PC-9 (cell line): Measurements from ENCODE around the gene HOXB3. TPM values are rescaled to one million over a fixed set of nuclear protein-coding genes. Genes with fewer than 3 reads are reported as not detected.

ENCODE experiments used
- BruUV-seq: library from RNA; stranded (reverse); fragments of 400-500 nt; replicated peaks from 2 replicates; lab custom pipeline; 2021; lab: Mats Ljungman, UMichigan
- CTCF ChIA-PET: fragments of 300-600 bp; sonication (Branson Sonifier 250); formaldehyde crosslinking; loops from one replicate; lab custom pipeline; 2022; ENCODE audit warnings: antibody characterized with exemption; lab: Charles Lee
- POLR2A ChIA-PET: fragments of 300-600 bp; sonication (Branson Sonifier 250); formaldehyde crosslinking; loops from one replicate; lab custom pipeline; 2022; ENCODE audit warnings: antibody characterized with exemption; ENCODE audit not compliant: unreplicated experiment; lab: Charles Lee
- DNase-seq, 2 experiments: peaks; one replicate each; pipeline versions ENCODE4 v3.0.0 to v3.0.0-alpha.2; 2015 to 2022; ENCODE audit warnings: mixed read lengths in 1 of 2
- H2AFZ ChIP-seq: fragments of 200-600 bp; sonication (generic); 2 replicates; pipeline ENCODE4 v1.8.1; 2017; ENCODE audit warnings: antibody characterized with exemption
- H3F3A ChIP-seq: fragments of 200-600 bp; sonication (generic); 2 replicates; pipeline ENCODE4 v1.8.1; 2017; ENCODE audit warnings: antibody characterized with exemption, mild to moderate bottlenecking, low read depth; ENCODE audit not compliant: insufficient read depth
- H3K27ac ChIP-seq: fragments of 200-600 bp; sonication (generic); 2 replicates; pipeline ENCODE4 v1.6.1; 2016; ENCODE audit warnings: mixed run types
- H3K27me3 ChIP-seq: fragments of 200-600 bp; sonication (generic); 2 replicates; pipeline ENCODE4 v1.6.1; 2016; ENCODE audit warnings: low read depth, mixed run types; ENCODE audit not compliant: insufficient read depth
- H3K36me3 ChIP-seq: fragments of 200-600 bp; sonication (generic); 2 replicates; pipeline ENCODE4 v1.6.1; 2016; ENCODE audit warnings: low read depth, mixed run types
- H3K4me1 ChIP-seq: fragments of 200-600 bp; sonication (generic); replicated peaks from 2 replicates; pipeline ENCODE4 v1.6.1; 2016; ENCODE audit warnings: mixed run types; ENCODE audit not compliant: insufficient read depth
- H3K4me2 ChIP-seq: fragments of 200-600 bp; sonication (generic); 2 replicates; pipeline ENCODE4 v1.6.1; 2017; ENCODE audit warnings: mixed run types
- H3K4me3 ChIP-seq: fragments of 200-600 bp; sonication (generic); 2 replicates; pipeline ENCODE4 v1.6.1; 2016; ENCODE audit warnings: mixed run types
- H3K79me2 ChIP-seq: fragments of 200-600 bp; sonication (generic); 2 replicates; pipeline ENCODE4 v1.6.1; 2017; ENCODE audit warnings: low read depth, mixed run types
- H3K9me2 ChIP-seq: fragments of 200-600 bp; sonication (generic); 2 replicates; pipeline ENCODE4 v1.8.1; 2017; ENCODE audit warnings: mild to moderate bottlenecking; ENCODE audit not compliant: insufficient read depth
- H3K9me3 ChIP-seq: fragments of 200-600 bp; sonication (generic); 2 replicates; pipeline ENCODE4 v1.8.1; 2016; ENCODE audit warnings: low read depth; ENCODE audit not compliant: insufficient read depth
- H4K20me1 ChIP-seq: fragments of 200-600 bp; sonication (generic); 2 replicates; pipeline ENCODE4 v1.8.1; 2017; ENCODE audit not compliant: insufficient read depth
- EZH2 ChIP-seq: fragments of 200-600 bp; sonication (generic); IDR thresholded peaks from 2 replicates; pipeline ENCODE4 v1.8.0; 2017; ENCODE audit warnings: antibody characterized with exemption, low read depth
- intact Hi-C: fragments of 100-400 bp; cut with micrococcal nuclease; formaldehyde crosslinking; loops from one replicate; pipeline ENCODE4 v1.10.0; 2022; ENCODE audit not compliant: unreplicated experiment
- total RNA-seq: library from RNA; stranded (reverse); gene quantifications from 2 replicates; pipeline ENCODE4 v1.2.3, GENCODE V29; 2021
- TF ChIP-seq, protein P1 (sequence below): fragments of 200-600 bp; sonication (generic); conservative IDR thresholded peaks from 2 replicates; pipeline ENCODE4 v1.6.1; 2017; ENCODE audit warnings: mixed run types, antibody characterized with exemption, mild to moderate bottlenecking, moderate library complexity

Gene HOXB3
- total RNA-seq, 1 experiment from 2014 or later = 19.1 TPM

DNA sequence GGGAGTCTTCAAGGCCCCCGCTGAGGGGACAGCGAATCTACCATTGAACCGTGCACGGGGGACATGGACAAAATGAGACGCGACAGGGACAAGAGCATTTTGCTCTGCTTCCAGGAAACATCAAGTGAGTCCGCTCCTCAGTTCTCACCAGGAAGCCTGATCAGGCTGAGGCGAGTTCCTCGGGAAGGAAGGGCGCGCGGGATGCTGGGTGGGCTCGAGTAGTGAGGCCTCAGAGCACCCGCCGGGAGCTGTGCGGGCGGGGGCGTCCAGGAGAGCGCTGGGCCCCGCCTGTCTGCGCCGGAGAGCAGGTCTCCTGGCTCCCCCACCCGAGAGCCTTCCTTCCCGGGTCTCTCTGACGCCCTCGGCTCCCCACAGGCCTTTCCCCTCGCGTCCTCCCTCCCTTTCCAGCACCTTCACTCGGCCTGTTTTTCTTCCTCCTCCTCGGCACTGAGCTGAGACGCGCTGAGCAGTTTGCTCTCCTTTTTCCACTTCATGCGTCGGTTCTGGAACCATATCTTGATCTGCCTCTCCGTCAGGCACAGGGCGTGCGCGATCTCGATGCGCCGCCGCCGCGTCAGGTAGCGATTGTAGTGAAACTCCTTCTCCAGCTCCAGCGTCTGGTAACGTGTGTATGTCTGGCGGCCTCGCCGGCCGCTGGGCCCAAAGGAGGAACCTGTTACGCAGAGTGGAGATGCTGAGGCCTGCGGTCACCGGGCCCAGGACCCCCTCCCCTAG lies 6.1 kb upstream of the HOXB3 start:
- no peak overlapping the region for H2AFZ ChIP-seq
- H3F3A ChIP-seq = 0 out of 2 replicates have a peak, but pooled peaks cover 5% of the 10 kb centered on the region
- no peaks in the 10 kb centered on the region for H3K4me1 ChIP-seq
- H4K20me1 ChIP-seq = peaks cover 27% of the 10 kb centered on the region
- H3K27ac ChIP-seq = no peak overlapping the region
- intact Hi-C loops = no loop called here
- H3K9me3 ChIP-seq = no peaks in the 10 kb centered on the region
- no peak overlapping the region for H3K4me3 ChIP-seq
- H3K79me2 ChIP-seq = peaks cover 46% of the 10 kb centered on the region
- no peak for DNase-seq
- no peaks in the 10 kb centered on the region for H3K27me3 ChIP-seq
- no peaks in the 10 kb centered on the region for H3K9me2 ChIP-seq
- no peak overlapping the region for H3K4me2 ChIP-seq
- BruUV-seq = no TSS peak
- H3K36me3 ChIP-seq = peaks cover 7% of the 10 kb centered on the region
- ChIA-PET CTCF (no interaction called here), POLR2A (no interaction called here)
- TF ChIP-seq, protein P1, sequence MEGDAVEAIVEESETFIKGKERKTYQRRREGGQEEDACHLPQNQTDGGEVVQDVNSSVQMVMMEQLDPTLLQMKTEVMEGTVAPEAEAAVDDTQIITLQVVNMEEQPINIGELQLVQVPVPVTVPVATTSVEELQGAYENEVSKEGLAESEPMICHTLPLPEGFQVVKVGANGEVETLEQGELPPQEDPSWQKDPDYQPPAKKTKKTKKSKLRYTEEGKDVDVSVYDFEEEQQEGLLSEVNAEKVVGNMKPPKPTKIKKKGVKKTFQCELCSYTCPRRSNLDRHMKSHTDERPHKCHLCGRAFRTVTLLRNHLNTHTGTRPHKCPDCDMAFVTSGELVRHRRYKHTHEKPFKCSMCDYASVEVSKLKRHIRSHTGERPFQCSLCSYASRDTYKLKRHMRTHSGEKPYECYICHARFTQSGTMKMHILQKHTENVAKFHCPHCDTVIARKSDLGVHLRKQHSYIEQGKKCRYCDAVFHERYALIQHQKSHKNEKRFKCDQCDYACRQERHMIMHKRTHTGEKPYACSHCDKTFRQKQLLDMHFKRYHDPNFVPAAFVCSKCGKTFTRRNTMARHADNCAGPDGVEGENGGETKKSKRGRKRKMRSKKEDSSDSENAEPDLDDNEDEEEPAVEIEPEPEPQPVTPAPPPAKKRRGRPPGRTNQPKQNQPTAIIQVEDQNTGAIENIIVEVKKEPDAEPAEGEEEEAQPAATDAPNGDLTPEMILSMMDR = no peak
- TF ChIP-seq EZH2 = no peak

DNA sequence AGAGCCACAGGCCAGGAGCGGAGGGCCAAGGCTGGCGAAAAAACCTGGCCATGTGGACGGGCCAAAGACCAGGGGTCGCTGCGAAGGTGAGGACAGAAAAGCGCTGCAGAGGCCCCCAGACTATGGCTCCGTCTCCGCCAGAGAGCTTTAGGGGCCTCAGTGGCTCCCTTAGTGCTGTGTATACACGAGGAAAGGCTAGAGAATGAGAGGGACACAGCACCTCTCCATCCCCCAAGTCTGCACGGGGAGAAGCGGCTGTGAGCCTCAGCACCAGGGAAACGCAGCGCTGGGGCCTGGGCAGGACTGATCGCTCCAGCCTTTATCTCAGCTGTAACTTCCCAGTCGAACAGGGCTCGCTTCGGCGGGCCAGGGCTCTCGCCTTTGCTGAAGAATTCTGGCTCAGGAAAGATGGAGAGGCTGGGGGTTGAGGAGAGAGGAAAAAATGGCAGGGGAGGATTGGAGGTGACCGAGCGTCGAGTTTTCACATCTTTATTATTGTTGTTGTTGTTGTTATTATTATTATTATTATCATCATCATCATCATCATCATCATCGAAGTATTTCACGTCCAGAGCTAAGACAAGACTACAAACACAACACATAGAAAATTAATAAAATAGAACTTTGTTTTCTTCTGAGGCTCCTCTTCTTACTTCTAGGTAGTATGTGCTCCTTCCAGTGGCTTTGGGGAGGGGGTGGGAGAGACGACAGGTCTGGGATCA lies 5.4 kb upstream of the HOXB3 start:
- no TSS peak for BruUV-seq
- H3K9me2 ChIP-seq = no peaks in the 10 kb centered on the region
- no peak overlapping the region for H3K4me2 ChIP-seq
- H3K27me3 ChIP-seq = no peaks in the 10 kb centered on the region
- intact Hi-C loops = no loop called here
- 0 out of 2 replicates have a peak, but pooled peaks cover 5% of the 10 kb centered on the region for H3F3A ChIP-seq
- CTCF ChIA-PET = no interaction called here
- peaks cover 7% of the 10 kb centered on the region for H3K36me3 ChIP-seq
- POLR2A ChIA-PET = no interaction called here
- H3K27ac ChIP-seq = no peak overlapping the region
- peaks cover 38% of the 10 kb centered on the region for H3K79me2 ChIP-seq
- no peaks in the 10 kb centered on the region for H3K4me1 ChIP-seq
- peaks cover 20% of the 10 kb centered on the region for H4K20me1 ChIP-seq
- no peak for TF ChIP-seq EZH2
- TF ChIP-seq, protein P1 = no peak
- DNase-seq = no peak
- no peak overlapping the region for H3K4me3 ChIP-seq
- H3K9me3 ChIP-seq = no peaks in the 10 kb centered on the region
- no peak overlapping the region for H2AFZ ChIP-seq

DNA sequence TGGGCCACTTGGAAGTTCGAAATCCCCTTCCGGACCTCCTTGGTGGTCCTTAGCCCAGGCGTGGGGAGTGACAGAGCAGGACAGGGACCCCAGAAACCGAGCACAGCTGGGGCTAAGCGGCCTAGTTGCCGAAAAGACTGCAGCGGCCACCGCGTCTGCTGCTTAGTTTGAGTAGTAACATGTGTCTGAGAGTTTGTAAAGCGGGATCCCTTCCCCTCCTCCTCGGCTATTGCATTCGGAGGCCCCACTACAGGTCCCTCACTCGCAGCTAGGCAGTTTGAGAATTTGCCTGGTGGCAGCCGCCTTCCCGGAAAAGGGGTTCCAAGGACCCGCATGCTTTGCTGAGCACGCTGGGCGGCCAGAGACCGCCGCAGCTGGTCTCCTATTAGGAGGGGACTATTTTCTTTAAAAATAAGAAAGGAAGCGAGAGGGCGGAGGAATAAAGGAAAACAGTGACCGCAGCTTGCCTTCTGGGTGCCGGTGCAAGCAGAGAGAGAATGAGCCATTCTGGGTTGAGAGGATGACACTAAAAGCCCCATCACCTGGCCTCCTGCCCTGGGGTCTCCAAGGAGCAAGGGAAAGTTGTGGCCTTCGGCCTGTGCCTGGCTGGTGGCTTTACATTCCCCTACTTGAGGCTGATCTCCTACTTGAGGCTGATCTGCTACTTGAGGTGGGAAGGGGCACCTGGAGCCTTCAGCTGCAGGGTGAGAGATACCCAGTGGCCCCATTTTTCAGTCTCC lies 4.7 kb upstream of the HOXB3 start:
- Histone ChIP-seq H3K36me3 (peaks cover 7% of the 10 kb centered on the region), H3K27ac (no peak overlapping the region), H3K4me2 (no peak overlapping the region), H2AFZ (no peak overlapping the region), H3K9me2 (no peaks in the 10 kb centered on the region), H3K9me3 (no peaks in the 10 kb centered on the region), H3K4me1 (no peaks in the 10 kb centered on the region), H3K27me3 (no peaks in the 10 kb centered on the region), H4K20me1 (peaks cover 13% of the 10 kb centered on the region), H3K79me2 (peaks cover 31% of the 10 kb centered on the region), H3F3A (0 out of 2 replicates have a peak, but pooled peaks cover 5% of the 10 kb centered on the region), H3K4me3 (no peak overlapping the region)
- ChIA-PET CTCF (interaction anchor here (0.6 kb wide), 1 partner anchor 435 kb away, joined by 10 read pairs; no protein-coding TSS in a partner anchor), POLR2A (no interaction called here)
- no TSS peak for BruUV-seq
- TF ChIP-seq, protein P1 = no peak
- TF ChIP-seq EZH2 = no peak
- no peak for DNase-seq
- intact Hi-C loops = no loop called here
